GM10248 (cell line): ENCODE measurements around the gene LIG3.

Experiments
- CTCF ChIA-PET: fragments of 300-600 bp; sonication (Branson Sonifier 250); formaldehyde crosslinking; extraction: SDS; loops from one replicate; lab custom pipeline; 2021; ENCODE audit warnings: antibody characterized with exemption; lab: Yijun Ruan, JAX
- POLR2A ChIA-PET: fragments of 350-650 bp; sonication (Branson Sonifier 250); formaldehyde crosslinking; extraction: SDS; loops from one replicate; lab custom pipeline; 2020; ENCODE audit warnings: antibody characterized with exemption; lab: Yijun Ruan, JAX
- DNase-seq: peaks from one replicate; pipeline ENCODE4 v3.0.0; 2012; ENCODE audit errors: extremely low spot score
- CTCF ChIP-seq: IDR thresholded peaks from 2 replicates; pipeline ENCODE4 v1.5.1; 2012; ENCODE audit warnings: mild to moderate bottlenecking, low read depth; ENCODE audit errors: extremely low read depth, missing control alignments, control extremely low read depth

LIG3 gene

GRCh38 chr17:35052241-35052610 is 71.9 kb downstream of the LIG3 start:
- POLR2A ChIA-PET, result no interaction called here
- no peak for DNase-seq
- CTCF ChIA-PET, result no interaction called here
- TF ChIP-seq CTCF, result no peak

GRCh38 chr17:35052780-35053179 is 72.5 kb downstream of the LIG3 start:
- DNase-seq, result no peak
- CTCF ChIA-PET, result interaction anchor here (1.1 to 1.8 kb wide), 6 partner anchors 10 to 37 kb away, joined by 4 to 11 read pairs (median 4); partner anchors contain the start of gene RFFL
- TF ChIP-seq CTCF, result no peak
- POLR2A ChIA-PET, result no interaction called here

- ChIA-PET CTCF (interaction anchor here (1.1 to 1.8 kb wide), 6 partner anchors 10 to 36 kb away, joined by 4 to 11 read pairs (median 4); partner anchors contain the start of gene RFFL), POLR2A (no interaction called here)
- no peak for DNase-seq
- no peak for TF ChIP-seq CTCF
Measured at GRCh38 chr17:35053204-35053603, 72.9 kb downstream of the LIG3 start.

GRCh38 chr17:35056013-35056412 is 75.7 kb downstream of the LIG3 start:
- DNase-seq, result no peak
- CTCF ChIA-PET, result interaction anchor here (1.4 kb wide), 1 partner anchor 8 kb away, joined by 3 read pairs; the partner anchor contains the start of gene RFFL
- no peak for TF ChIP-seq CTCF
- POLR2A ChIA-PET, result no interaction called here

GRCh38 chr17:35057332-35057915 is 77.1 kb downstream of the LIG3 start:
- TF ChIP-seq CTCF, result no peak
- DNase-seq, result no peak
- POLR2A ChIA-PET, result no interaction called here
- CTCF ChIA-PET, result interaction anchor here (0.9 to 1.8 kb wide), 2 partner anchors 32 to 63 kb away, joined by 3 to 4 read pairs; partner anchors contain the start of gene RAD51D
